Erythroblast (primary cell): ENCODE results near the gene HEATR5A.

Experiments used
- GATA1 ChIP-seq: IDR thresholded peaks from 2 replicates; pipeline ENCODE4 v1.6.1; 2011; ENCODE audit warnings: low read depth, mild to moderate bottlenecking, control low read depth, low read length, moderate library complexity
- POLR2A ChIP-seq: IDR thresholded peaks from 2 replicates; pipeline ENCODE4 v1.6.1; 2011; ENCODE audit warnings: mild to moderate bottlenecking, low read length

DNA sequence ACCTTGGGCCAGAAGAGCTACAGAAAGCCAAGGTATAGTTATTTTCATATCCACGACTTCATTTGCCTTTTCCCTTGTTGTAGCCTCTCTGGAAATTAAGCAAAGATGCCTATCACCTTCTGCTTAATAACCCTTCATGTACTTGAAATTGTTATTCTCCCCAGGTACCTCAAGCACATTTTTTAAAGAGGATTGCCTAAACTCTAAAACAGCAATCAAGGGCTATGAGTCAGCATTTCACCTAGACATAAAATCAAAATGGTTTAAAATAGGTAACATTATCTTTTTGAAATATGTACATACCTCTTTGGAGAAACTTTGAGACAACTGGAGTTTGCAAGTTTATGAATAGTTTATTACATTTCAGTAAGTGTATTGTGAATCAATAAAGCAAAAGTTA, 25.4 kb upstream of the HEATR5A start:
- TF ChIP-seq POLR2A: no peak
- TF ChIP-seq GATA1: no peak
